ENCODE data around the gene ZNF76.

Gene ZNF76

DNA sequence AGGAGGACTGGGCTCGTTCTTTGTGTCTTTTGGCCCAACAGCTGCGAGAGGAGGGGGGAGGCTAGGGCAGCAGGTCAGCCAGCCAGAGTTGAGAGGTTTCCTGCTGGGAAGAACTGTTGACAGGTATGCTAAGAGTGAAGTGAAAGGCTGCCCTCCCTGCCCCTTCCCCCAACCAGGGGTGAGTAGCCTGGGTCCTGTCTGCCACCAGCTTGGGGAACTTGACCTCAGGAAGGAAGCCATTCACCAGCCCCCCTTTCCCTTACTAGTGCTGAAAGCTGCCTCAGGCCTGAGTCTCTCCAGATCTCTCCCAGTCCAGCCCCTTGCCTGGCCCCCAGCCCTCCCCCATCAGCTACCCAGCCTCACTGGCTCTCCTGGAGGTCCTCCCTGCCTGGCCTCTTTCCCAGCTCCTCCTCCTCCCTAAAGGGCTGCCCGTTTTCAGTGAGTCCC lies 20.7 kb upstream of the ZNF76 start:
- DNase-seq = peak; percentile 60

GRCh38 chr6:35239581-35239980 lies 20.0 kb upstream of the ZNF76 start:
- no peak for DNase-seq

GRCh38 chr6:35240838-35241801 lies 18.4 kb upstream of the ZNF76 start:
- DNase-seq = peak; percentile 80

GRCh38 chr6:35242486-35242885 lies 17.0 kb upstream of the ZNF76 start:
- no peak for DNase-seq

GRCh38 chr6:35242906-35243305 lies 16.6 kb upstream of the ZNF76 start:
- DNase-seq = no peak

GRCh38 chr6:35243386-35243958 lies 16.1 kb upstream of the ZNF76 start:
- DNase-seq = no peak

- DNase-seq = no peak
Measured at GRCh38 chr6:35244551-35244950, 15.0 kb upstream of the ZNF76 start.

- DNase-seq = no peak
Measured at GRCh38 chr6:35247642-35248231, 11.8 kb upstream of the ZNF76 start.

GRCh38 chr6:35248300-35248699 lies 11.2 kb upstream of the ZNF76 start:
- DNase-seq = no peak

DNA sequence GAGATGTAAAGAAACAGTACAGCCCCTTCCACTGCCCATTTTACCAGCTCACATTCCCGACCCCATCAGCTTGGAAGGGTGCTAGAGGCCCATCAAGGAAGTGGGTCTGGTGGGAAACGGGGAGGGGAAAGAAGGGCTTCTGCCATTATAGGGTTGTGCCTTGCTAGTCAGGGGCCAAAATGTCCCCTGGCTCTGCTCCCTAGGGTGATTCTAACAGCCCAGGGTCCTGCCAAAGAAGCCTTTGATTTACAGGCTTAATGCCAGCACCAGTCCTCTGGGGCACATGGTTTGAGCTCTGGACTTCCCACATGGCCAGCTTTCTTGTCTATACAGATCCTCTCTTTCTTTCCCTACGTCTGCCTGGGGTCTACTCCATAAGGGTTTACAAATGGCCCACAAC lies 10.6 kb upstream of the ZNF76 start:
- DNase-seq = no peak

DNA sequence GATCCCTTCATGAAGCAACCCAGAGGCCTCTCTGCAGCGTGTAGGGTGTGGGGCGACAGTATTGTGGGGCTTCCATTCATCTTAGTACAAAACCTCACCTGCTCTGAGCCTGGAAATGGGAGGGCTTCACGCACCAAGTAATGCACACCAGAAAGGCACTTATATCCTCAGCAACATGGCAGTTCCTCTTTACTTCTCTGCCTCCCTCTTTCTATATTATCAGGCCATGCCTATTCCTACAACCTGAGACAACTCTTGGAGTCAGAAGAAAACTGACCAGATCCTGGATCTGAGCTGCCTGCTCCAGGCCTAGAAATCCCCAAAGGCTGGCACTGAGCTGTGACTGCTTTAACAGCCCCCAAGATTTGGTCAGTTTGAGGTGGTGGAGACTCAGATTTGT lies 7.6 kb upstream of the ZNF76 start:
- DNase-seq = no peak

DNA sequence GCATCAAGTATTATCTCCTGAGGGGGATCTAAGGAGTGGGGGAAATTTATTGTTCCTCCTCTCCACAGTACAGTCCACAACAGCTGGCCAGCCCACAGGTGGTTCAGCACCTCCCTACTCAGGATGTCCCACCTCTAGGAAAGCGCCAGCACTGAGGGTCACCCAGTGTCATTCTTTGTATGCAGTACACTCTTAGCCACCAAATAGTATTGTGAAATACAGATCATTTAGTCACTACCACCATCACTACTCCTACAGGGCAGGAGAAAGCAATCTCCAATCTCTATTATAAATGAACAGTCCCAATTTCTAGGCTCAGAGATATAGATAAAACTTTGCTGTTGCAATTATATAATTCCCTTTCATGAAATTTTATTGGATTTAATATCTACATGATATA lies 6.3 kb upstream of the ZNF76 start:
- no peak for DNase-seq

GRCh38 chr6:35258336-35258735 lies 1.2 kb upstream of the ZNF76 start:
- DNase-seq = no peak

- peak; percentile 65 for DNase-seq
Measured at GRCh38 chr6:35258858-35259193, 709 bp upstream of the ZNF76 start.

DNA sequence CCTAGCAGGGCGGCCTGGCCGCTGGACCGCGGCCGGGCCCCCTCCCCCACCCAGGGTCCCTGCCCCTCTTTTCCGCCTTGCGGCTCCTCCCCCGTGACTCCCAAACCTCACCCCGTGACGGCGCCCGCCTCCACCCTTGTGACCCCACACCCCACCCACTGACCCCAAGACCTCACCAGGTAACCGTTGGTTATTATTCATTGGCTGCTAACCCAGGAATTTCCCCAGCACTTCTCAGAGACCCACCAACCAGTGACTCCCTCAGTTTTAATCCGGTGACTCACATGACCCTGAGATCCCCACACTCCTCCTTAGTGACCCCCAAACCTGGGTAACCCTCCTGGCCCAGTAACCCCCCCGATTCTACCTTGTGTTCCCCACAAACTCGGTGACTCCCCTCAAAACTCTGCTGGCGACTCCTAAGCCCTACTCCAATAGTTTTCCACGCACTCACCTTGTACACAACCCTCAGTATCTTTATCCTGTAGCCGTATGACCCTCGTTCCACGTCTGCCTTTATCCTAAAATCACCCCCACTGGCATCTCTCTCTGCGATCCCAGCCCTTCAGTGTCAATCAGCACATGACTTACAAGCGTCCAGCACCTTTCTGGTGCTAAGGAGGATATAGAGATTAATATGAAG lies 534 bp downstream of the ZNF76 start:
- DNase-seq = no peak

DNA sequence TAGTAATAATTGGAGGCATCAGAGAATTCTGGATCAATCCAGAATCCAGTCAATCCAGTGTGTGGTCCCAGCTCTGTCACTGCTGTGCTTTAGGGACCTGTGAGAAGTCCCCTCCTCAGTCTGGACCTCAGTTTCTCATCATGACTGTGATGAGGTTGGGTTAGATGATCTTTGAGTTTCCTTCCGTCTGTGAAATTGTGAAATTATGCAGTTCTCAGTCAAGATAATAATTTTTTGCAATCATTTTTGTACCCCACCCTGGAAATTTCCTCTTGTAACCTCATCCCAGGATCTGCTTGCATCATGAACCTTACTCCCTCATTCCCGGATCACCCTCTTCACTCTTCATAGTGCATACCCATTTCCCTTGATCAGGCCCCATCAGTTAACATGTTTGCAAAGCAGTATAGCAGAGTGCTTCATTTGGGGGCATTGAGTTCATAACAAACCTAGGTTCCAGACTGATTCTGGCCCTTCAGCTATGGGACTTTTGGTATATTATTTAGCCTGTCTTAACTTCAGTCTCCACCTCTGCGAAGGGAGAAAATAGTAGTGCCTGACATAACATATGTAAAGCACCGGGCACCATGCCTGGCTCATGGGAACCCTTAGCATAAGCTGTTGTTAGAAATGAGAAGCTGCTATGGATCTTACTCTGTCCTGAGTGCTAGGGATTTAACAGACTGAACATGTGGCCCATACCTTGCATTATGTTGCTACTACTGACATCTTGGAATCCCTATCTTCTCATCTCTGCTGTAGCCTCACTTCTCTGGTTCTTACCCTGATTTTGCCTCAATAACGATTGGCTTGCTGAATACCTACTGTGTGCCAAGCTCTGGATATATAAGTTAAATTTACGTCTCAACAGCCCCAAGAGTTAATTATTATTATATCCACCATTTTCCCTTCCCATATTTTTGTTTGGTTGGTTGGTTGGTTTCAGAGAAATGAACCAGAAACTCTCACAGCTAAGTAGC lies 1.3 kb downstream of the ZNF76 start:
- no peak for DNase-seq

DNA sequence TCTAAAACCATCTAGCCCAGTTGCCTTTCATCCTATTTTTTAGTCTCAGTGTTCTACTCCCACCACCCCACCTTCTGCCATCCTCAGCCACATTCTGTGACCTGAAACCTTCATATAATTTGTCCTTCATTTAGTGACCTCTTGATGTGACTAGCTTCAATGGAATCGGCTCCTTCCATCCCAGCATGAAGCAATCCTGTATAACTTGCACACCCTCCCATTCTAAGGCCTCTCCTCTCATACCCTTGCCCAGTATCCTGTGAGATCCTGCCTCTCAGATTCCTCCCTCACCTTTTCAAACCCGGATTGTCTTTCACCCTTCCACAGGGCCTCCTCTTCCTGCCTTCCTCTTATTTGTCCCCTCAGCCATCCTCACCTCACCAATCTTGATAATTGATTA lies 3.1 kb downstream of the ZNF76 start:
- DNase-seq = no peak

DNA sequence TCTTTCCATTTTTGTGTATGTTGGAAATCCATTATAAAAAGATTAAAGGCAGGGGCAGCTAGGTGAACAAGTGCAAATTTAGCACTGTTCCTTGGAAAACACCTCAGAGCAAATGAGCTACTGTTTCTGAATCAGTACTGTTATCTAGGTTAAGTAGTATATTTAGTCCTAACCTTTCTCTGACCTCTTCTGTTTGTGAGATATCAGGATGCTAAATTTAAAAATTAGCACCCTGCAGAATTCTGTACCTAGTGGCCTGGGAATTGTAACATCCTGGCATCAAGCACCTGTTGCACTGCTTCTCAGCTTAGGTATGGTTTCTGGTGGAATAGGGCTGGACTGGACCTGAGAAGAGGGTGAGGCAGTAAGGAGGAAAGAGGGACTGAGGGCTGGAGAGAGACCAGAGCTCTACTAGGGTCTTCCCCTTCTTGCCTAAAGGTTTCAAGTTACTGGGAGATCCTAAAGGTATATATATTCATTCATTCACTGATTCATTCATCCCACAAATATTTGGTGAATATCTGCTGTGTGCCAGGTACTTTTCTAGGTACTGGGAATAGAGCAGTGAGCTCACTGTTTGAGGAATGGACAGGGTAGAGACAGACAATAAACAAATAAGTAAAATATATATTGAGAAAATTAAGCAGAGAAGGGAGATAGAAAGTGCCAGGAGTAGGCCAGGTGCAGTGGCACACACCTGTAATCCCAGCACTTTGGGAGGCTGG lies 5.2 kb downstream of the ZNF76 start:
- DNase-seq = no peak

GRCh38 chr6:35265523-35265922 lies 6.0 kb downstream of the ZNF76 start:
- no peak for DNase-seq

DNA sequence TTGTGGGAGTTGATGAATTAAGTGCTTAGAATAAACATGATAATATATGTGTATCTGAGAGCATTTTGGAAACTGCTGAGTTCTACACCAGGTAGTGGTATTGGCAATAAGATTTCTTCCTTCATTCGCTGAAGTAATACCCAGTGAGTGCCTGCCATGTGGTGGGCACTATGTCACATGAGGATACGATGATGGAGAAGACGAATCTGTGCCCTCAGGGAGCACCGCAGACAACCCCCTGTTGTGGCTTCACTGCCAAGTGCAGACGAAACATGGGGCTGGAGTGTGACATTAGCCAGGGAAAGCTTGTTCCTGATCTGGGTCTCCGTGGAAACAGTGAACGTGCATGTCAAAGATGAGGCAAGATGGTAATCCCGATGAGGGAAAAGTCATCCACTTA lies 7.9 kb downstream of the ZNF76 start:
- no peak for DNase-seq

- no peak for DNase-seq
Measured at GRCh38 chr6:35267897-35268296, 8.4 kb downstream of the ZNF76 start.

GRCh38 chr6:35272005-35272404 lies 12.5 kb downstream of the ZNF76 start:
- no peak for DNase-seq

Measured in right hindlimb (tissue), 1 donor.